Measurements from ENCODE around the gene RABGAP1. TPM values are rescaled to one million over a fixed set of nuclear protein-coding genes. Genes with fewer than 3 reads are reported as not detected.

Gene RABGAP1
- total RNA-seq, 1 donor from 2014 or later: 26.5 TPM

Other genes with a start within 250 kb of the RABGAP1 start
- gene OR1L4, start 217.0 kb upstream of the RABGAP1 start, total RNA-seq: not detected in 2 replicates
- gene OR1L6, start 198.7 kb upstream of the RABGAP1 start, total RNA-seq: not detected in 2 replicates
- gene OR5C1, start 152.1 kb upstream of the RABGAP1 start, total RNA-seq: not detected in 2 replicates
- gene OR1K1, start 140.9 kb upstream of the RABGAP1 start, total RNA-seq: not detected in 2 replicates
- gene PDCL, start 112.4 kb upstream of the RABGAP1 start, total RNA-seq: 20.4 and 22.6 TPM in 2 replicates
- gene RC3H2, start 35.7 kb upstream of the RABGAP1 start, total RNA-seq: 37.0 and 38.3 TPM in 2 replicates
- gene ZBTB6, start 27.7 kb upstream of the RABGAP1 start, total RNA-seq: 10.1 and 10.9 TPM in 2 replicates
- gene ZBTB26, start 9.5 kb upstream of the RABGAP1 start, total RNA-seq: 7.4 and 8.2 TPM in 2 replicates
- 0.59 and 1.0 TPM in 2 replicates for gene GPR21, start 92.6 kb downstream of the RABGAP1 start, total RNA-seq